SK-N-MC (cell line): Measurements from ENCODE around the gene SLC16A12.
"Not testable (repeated sequence)": the region's sequence is repeated elsewhere in the genome, so short reads cannot be mapped to it uniquely, and the experiment has no call there.

Experiments
- DNase-seq: peaks from one replicate; pipeline ENCODE4 v3.0.0-alpha.2; 2011; ENCODE audit warnings: low read depth, low spot score
- H3K27ac ChIP-seq: fragments of 200-600 bp; sonication (generic); 2 replicates; pipeline ENCODE4 v1.5.1; 2016; ENCODE audit warnings: mixed run types
- H3K36me3 ChIP-seq: fragments of 200-600 bp; sonication (generic); 2 replicates; pipeline ENCODE4 v1.6.1; 2017; ENCODE audit warnings: antibody characterized with exemption, low read length, mixed read lengths; ENCODE audit not compliant: insufficient read depth
- H3K4me3 ChIP-seq: fragments of 200-600 bp; sonication (generic); 2 replicates; pipeline ENCODE4 v1.5.1; 2016
- H3K9ac ChIP-seq: fragments of 200-600 bp; sonication (generic); 2 replicates; pipeline ENCODE4 v1.8.0; 2017; ENCODE audit warnings: mixed run types, mixed read lengths; ENCODE audit not compliant: insufficient read length
- H3K9me3 ChIP-seq: fragments of 200-600 bp; sonication (generic); 2 replicates; pipeline ENCODE4 v1.6.1; 2017; ENCODE audit warnings: low read depth, mild to moderate bottlenecking, antibody characterized with exemption, low read length, moderate library complexity, mixed read lengths
- EZH2 ChIP-seq: fragments of 200-600 bp; sonication (generic); IDR thresholded peaks from one replicate; pipeline ENCODE4 v1.6.1; 2017; ENCODE audit warnings: antibody characterized with exemption
- FOXP2 ChIP-seq: optimal IDR thresholded peaks from 2 replicates; pipeline ENCODE3; 2011; ENCODE audit warnings: mild to moderate bottlenecking, moderate library complexity; ENCODE audit not compliant: insufficient read depth; ENCODE audit errors: extremely low read length, control extremely low read depth
- POLR2AphosphoS5 ChIP-seq: IDR thresholded peaks from 2 replicates; pipeline ENCODE4 v1.6.1; 2012; ENCODE audit warnings: mild to moderate bottlenecking, low read depth, low read length, borderline replicate concordance

SLC16A12 gene

DNA sequence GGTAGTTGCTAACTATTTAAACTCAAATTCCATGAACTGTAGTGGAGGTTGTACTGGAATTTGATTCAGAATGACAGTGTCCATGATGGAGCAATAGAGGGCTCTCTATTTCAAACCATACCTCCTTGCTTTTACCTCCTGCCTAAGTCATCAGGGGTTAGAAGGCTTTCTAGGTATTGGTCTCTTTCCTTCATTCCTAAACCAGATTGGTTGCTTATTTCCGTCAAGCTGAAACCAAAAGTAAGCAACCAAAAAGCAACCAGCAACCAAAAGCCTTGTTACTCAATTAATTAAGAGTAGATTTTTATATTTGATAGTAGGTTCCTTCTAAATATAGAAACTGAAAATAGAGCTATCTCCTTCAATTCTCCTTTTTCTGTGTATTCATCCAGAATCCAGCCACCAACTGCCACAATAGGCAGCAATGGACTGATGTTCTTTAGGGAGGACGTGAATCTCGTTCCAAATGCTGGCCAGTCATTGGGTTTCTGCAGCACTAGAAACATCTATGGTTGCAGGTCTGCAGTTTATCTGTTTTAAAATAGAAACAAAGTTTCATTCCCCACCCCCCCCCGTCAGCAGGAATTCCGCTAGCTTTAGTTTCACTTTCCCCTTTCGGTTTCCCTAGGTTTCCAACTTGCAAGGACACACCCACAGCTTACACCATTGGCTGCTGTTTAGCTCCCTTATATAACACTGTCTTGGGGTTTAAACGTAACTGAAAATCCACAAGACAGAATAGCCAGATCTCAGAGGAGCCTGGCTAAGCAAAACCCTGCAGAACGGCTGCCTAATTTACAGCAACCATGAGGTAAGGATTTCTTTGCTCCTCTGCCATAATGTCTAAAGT lies 143.3 kb downstream of the SLC16A12 start, which contains the start of gene IFIT1:
Gene IFIT1, plus strand, starts transcription at position 717 of the 850 bp plus-strand sequence. Its CDS starts 90 bp downstream, at position 807.
- Histone ChIP-seq H3K27ac (no peak within 1 kb of the TSS; the same call in 1 of the 2 replicates), H3K4me3 (peak within 1 kb of the TSS; percentile 79), H3K9me3 (no peaks in the 10 kb centered on the region), H3K36me3 (no peaks in the 10 kb centered on the region), H3K9ac (peak within 1 kb of the TSS; percentile 51)
- no peak for DNase-seq
- TF ChIP-seq FOXP2 (no peak), EZH2 (no peak), POLR2AphosphoS5 (no peak)

DNA sequence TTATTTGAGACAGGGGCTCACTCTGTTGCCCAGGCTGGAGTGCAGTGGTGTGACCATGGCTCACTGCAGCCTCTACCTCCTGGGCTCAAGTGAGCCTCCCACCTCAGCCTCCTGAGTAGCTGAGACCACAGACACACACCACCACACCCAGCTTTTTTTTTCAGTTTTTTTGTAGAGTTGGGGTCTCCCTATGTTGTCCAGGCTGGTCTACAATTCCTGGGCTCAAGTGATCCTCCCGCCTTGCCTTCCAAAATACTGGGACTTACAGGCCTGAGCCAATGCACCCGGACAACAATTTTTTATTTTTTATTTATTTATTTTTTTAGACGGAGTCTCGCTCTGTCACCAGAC lies 144.2 kb downstream of the SLC16A12 start:
- DNase-seq, H3K4me3 ChIP-seq, H3K27ac ChIP-seq, H3K36me3 ChIP-seq, H3K9ac ChIP-seq, H3K9me3 ChIP-seq: not testable (repeated sequence)

DNA sequence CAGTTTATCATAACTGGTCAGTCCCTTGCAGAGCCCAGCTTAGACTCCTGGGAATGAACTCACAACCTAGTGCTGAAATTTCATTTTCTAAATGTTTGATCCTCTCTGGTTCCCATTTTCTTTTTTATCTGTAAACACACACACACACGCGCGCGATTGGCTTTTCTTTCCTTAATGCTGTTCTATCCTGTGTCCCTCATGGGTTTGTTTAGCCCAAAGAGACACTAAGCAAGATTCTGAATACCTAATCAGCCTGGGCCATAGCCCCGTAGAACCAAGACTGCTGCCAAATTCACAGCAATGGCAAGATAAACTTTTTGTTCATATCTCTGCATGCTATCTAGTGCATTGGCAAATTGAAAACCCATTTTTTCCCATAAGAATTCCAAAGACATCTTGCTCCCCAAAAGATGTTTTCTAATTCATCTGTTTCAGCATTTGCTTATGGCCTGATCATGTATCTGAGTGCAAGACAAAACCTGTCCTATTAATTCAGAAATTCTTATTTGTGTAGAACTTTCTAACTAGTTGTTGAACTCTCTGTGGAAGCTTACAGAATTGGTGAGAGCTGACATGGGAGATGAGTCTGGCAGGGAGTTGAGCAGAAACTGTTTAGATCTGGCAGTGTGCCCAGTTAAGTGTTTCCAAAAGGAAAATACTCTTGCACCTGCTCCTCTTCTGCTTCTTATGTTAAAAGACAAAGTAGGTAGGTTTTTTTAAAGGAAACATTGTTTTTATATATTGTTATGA lies 144.7 kb downstream of the SLC16A12 start:
- no peak overlapping the region for H3K9ac ChIP-seq
- no peak overlapping the region for H3K27ac ChIP-seq
- no peak for TF ChIP-seq EZH2
- TF ChIP-seq POLR2AphosphoS5 = no peak
- no peaks in the 10 kb centered on the region for H3K9me3 ChIP-seq
- no peak overlapping the region for H3K4me3 ChIP-seq
- DNase-seq = no peak
- no peaks in the 10 kb centered on the region for H3K36me3 ChIP-seq

DNA sequence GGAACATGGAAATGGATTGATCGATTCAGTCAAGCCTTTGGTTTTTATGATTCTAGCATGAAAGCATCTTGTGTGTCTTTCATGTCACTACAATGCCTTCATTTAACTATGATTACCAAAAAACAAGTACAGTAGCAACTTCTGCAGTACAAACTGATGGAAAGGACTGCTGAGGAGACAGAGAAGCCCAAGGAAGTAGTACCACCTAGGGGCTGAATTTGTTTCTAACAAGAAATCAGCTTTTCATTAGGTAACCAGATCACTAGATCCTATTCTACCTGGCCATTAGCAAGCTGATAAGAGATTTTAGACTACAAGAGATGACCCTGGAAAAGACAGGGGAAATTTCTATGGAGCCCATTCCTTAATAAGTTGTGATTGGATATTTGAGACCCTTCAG lies 146.1 kb downstream of the SLC16A12 start:
- Histone ChIP-seq H3K27ac (no peak overlapping the region), H3K4me3 (no peak overlapping the region), H3K9me3 (no peaks in the 10 kb centered on the region), H3K36me3 (no peaks in the 10 kb centered on the region), H3K9ac (no peak overlapping the region)
- DNase-seq = no peak
- TF ChIP-seq POLR2AphosphoS5 = no peak
- TF ChIP-seq EZH2 = no peak
- TF ChIP-seq FOXP2 = no peak

DNA sequence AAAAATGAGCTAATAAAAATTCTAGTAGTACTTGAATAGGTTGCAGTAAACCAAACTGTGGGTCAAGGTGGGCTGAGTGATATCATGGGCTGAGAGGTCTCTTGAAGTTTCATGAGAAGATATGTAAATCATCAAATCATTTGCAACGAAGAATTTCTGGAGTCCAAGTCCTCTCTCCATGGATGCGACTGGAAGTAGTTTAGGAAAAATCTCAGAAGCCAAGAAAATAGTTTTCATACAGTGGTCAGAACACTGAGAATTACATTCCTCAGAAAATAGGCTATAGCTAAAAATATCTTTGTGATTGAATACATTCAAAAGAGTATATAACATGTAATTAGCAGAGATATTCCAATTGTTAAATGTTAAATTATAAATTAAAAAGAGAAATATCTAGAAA lies 146.6 kb downstream of the SLC16A12 start:
- Histone ChIP-seq H3K36me3 (no peaks in the 10 kb centered on the region), H3K9me3 (no peaks in the 10 kb centered on the region), H3K9ac (no peak overlapping the region), H3K4me3 (no peak overlapping the region), H3K27ac (no peak overlapping the region)
- TF ChIP-seq EZH2 = no peak
- no peak for TF ChIP-seq POLR2AphosphoS5
- TF ChIP-seq FOXP2 = no peak
- DNase-seq = no peak

DNA sequence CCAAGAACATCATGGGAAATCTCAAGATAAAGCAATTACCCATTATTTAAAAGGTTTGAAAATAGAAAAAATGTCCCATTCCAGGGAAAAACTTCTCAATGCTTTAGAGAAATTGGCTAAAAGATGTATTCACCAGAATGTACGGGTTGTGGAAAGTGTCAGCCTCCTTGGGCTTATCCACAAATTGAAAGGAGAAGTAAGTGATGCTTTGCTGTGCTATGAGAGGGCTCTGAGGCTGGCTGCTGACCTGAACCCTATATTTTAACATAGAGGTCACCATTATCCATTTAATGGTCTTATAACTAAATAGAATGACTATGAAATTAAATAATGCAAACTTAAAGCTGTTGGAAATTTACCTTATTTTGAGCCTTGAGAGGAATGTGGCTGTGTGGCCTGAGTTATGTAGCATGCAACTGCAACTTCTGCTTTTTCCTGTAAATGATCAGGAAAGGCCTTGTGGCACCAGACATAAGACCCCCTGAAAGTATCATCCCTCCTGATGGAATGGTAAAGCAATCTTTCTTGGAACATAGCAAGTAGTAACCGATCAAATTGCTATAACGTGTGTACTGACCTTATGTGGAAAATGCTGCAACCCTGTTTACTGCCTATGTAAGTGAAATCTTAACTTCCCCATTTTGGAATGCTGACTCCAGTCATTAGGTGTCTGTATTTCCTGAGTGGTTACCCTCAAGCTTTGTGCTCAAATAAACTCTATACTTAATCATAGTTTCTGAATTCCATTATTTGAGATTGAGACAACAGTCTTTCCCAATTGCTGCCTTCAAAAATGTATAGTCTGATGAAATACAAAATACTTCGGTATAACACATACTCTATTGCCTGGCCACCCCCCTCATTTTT lies 150.7 kb downstream of the SLC16A12 start:
- Histone ChIP-seq H3K4me3 (no peak overlapping the region), H3K27ac (no peak overlapping the region), H3K36me3 (no peaks in the 10 kb centered on the region), H3K9me3 (no peaks in the 10 kb centered on the region), H3K9ac (no peak overlapping the region)
- DNase-seq = no peak
- no peak for TF ChIP-seq EZH2
- no peak for TF ChIP-seq POLR2AphosphoS5
- TF ChIP-seq FOXP2 = no peak

DNA sequence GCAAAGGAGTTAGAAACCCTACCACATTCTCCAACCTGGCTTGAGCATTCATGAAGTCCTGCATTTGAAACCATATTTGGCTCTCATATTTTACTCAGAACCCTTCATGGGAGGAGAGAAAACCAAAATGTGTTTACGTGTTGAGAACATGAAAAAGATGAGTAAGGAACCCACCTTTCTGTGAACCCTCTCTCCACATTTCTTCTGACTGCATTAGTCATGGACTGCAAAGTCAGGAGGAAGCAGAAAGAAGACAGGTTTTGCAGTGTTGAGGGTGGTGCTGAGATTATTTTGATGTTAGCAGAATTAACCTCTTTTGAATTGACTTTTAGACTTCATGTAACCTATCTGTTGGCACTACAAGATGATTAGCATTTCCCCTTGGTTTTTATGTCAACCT lies 152.6 kb downstream of the SLC16A12 start:
- Histone ChIP-seq H3K4me3 (no peak overlapping the region), H3K27ac (no peak overlapping the region), H3K36me3 (no peaks in the 10 kb centered on the region), H3K9ac (no peak overlapping the region), H3K9me3 (no peaks in the 10 kb centered on the region)
- TF ChIP-seq FOXP2 (no peak), POLR2AphosphoS5 (no peak), EZH2 (no peak)
- DNase-seq = no peak
